Kidney capillary endothelial cell (primary cell): ENCODE measurements around the gene PTCH1.

ENCODE experiments used
- DNase-seq: peaks from one replicate; pipeline ENCODE4 v3.0.0-alpha.2; 2018; ENCODE audit warnings: low spot score

The PTCH1 gene

DNA sequence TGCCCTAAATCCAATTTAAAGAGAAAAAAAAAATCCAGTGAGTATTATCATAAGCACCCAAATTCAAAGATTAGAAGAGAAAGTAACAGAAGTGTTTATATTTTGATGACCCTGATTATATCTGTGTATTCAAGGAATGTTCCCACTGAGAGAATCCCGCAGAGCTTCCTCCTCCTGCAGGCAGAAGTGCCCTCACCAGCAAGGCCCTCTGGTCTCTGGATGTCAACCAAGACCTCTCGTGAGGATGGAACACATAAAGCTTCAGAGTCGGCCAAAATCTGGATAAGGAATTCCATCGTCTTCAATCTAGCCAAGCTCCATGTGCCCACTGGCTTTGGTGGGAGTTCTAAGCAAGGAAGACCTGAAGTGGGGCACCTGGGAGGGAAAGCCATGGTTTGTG is 18.1 kb downstream of the PTCH1 start:
- no peak for DNase-seq

DNA sequence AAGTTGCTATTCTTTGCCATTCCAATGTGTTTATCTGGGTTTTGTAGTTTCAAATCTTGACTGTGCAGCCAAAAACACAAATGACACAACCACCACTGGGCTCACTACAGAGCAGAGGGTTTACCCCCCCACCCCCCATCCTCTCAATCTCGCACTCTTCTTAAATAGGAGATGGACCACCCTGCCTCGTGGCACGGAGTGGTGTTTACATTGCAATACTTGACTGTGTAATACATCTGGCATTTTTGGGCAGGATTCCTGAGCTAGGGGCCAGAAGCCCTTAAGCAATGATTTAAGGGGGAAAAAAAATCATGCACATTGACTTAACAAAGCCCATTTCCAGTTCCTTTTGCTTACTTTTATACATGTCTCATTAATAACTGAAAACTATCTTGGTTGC is 19.0 kb downstream of the PTCH1 start:
- no peak for DNase-seq

DNA sequence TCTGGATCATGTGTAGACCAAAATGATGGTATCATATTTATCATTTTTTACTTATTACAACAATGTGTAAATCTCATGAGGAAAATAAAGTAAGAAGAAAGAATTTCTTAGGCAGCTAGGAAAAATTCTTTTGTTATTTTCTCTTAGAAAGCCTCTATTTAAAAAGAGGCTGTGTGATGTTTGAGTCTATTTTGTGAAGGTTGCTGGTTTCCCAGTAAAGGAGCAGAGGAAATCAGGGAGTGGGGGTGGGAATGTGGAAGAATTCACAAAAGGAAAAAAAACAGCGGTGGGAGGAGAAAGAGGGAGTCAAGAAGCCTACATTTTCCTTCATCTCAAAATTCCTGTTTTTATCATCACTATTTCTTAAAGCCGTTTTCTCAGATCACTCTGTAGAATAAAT is 20.1 kb downstream of the PTCH1 start:
- DNase-seq, result no peak

DNA sequence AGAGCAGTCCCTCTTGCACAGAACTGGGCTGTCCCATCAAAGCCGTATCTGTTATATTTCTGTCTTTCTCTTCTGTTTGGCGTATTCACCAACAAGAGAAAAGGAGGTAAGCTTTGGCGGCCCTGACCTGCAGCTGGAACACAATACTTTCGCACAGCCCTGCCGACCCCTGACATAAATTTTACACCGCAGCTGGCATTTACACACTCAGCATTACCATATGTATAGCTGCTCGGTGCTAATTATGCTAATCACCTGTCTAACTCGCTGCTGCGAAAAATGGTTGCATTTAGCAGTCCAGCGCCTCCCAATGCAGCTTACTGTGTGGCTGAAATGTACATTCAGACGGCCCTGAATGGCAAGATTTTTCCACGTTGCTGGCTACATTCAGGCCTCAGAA is 20.8 kb downstream of the PTCH1 start:
- DNase-seq, result no peak

DNA sequence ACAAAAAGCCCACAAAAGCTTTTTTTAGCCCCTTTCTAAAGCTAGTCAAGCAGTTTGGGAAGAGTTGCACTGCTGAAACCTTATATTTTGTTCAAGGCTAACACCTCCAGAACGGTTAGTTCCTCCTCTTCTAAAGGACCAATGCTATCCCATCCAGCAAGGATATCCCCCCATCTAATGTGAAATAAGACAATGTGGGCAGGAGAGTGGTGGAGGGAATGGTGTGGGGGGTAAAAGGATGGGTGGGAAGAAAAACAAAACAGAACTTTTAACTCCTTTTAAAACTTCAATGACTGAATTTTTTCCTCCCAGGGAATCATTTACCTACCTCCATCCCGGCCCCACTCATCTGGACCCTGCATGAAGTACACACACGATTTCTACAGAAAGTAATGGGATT is 21.2 kb downstream of the PTCH1 start:
- no peak for DNase-seq

DNA sequence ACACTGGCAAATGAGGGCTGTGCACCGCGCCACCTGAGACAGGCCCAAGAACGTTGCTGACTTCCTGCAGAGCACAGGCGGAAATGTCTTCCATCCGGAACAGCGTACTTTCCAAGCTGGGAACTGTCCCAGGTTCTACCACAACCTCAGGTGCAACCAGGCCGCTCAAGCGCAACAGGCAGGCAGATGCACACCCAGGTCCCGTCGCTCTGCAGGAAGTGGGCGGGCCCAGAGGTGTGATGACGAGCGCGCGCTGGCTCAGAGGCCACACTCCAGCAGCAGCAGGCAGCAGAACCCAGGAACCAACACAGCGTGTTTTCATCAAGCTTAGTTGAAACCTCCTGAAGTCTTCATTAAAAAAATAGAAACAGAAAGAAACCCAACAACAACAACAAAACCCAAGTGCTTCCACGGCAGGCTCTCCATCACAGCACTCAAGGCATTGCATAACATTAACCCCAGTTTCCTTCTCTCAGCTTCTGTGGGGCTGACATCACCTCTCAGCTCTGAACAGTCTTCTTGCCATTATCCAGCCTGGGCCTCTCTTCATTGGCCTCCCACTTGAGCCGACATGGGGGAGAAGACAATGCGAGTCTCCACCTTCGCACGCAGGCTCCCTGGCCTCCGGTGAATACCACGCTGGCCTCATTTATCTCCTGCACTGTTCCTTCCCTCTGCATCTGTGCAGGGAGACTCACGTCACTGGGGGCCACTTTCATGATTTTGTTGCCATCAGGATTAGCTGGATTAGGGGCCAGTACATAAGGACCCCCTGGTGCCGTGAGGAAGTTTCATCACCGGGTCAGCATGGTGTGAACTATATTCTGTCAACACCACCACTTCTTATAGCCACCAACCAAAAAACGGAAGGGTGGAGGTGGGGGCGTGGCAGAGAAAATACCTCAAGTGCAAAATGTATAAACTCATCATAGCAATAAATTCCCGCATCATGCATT is 22.1 kb downstream of the PTCH1 start:
- DNase-seq, result no peak

DNA sequence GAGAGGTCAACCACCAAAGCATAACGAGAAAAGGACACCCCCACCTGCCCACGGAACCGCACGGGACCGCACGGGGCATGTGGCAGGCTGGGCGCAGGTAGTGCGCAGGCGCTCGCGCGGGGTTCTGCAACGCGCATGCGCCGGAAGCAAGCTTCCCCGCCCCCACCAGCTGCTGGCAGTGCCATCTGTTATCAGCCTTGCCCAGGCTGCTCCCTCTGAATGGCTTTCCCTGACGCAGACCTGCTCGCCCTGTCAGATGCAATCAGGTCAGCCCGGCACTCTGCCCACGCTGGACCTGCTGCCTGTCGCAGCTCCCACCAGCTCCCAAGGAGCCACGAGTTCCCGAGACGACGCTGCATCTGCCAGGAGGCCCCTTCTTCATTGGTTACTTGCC is 22.8 kb downstream of the PTCH1 start:
- no peak for DNase-seq

DNA sequence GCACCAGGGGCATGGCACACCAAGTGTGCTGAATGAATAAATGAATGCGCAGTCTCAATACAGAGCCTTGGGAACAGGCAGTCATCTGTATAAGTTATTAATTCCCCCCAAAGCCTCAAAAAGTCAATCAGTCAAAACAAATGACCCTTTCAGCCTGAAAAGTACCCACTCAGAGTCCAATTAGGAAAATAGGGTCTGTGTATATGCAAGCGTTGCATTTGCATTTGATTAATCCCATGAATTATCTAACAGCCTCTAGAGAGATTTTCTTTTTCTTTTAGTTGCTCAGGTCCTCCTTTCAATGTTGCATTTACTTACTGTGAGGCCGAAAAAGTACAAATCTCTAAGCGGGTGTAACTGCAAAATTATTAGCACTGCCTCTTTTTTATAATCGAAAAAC is 23.4 kb downstream of the PTCH1 start:
- no peak for DNase-seq

DNA sequence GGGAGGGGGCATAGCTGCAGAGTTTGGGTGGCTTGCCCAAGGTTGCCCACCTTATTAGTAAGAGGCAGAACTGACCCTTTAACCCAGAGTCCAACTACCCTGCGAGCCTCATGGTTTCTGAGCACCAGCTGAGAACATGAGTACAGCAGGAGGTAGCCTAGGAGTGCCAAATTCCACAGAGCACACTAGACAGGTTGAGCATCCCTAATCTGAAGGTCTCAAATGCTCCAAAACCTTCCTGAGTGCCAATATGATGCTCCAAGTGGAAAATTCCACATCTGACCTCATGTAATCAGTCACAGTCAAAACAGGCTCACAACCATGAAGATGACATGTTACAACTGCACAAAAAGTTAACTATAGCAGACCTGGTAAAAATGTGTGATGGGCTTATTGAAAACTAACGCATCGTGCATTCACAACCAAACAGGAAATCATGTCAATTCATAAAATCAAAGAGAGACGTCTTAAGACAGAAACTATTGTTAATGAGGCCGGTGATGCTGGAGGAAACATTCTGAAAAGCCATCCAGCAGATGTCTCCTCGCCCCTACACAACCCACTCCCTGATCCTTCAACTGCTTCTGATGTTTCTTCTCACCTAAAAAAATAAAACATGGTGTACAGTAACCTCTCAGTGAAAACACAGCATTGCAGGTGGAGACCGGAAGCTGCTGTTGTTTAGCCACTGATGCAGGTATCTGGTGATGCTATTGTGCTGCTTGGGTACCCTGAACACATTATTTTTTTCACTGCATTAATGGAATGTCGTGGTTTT is 25.0 kb downstream of the PTCH1 start:
- DNase-seq, result no peak

DNA sequence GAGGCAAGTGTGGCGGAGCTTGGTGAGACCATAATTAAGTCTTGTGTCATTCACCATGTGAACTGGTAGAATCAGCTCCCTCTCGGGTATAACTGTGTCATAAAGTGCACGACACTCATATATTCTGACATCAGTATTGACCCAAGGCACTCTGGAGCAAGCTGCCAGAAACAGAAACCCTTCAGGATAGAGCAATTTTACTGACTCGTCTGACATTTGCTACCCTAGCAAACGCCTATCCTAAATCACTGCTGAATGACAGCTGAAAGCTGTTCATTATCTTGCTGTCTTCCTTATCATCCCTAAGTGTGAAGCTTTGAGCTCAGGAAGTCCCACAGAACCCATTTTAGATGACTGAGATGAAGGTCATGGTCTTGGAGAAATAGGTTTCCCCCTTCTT is 27.8 kb downstream of the PTCH1 start:
- DNase-seq, result no peak

DNA sequence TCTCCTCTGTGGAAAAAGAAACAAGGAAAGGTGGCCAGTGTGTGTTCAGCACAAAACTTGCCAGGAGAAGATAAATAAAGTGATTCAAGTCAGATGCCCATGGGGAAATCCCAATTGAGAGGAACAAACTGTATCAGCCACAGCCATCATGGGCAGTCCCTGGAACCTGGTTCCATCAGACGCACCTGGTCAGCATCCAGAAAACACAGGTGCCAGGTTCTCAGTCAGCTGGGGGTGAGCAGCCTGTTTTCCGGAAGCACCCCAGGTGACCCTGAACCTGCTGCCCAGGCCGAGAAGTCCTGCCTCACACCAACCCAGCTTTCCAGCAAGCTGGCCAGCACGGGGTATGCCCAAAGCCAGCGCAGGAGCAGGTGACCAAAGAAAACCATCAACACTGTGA is 30.5 kb downstream of the PTCH1 start:
- no peak for DNase-seq

DNA sequence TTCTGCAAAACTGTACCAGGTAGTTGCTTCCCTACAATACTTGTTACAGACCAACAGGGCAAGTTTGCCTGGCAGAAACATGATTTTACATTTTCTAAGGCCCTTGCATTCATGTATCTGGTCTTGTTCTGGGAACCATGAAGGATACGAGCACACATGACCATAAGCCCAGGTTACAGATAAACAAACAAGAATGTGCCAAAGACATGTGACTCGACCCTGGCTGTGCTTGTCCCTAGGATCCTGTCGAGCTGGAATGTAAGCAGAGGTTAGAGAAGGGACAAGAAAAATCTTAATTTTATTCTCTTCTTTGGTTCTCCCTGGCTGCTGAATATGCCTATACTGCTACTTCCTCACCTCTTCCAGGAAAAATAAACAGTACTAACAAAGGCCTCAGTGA is 32.5 kb downstream of the PTCH1 start:
- no peak for DNase-seq

DNA sequence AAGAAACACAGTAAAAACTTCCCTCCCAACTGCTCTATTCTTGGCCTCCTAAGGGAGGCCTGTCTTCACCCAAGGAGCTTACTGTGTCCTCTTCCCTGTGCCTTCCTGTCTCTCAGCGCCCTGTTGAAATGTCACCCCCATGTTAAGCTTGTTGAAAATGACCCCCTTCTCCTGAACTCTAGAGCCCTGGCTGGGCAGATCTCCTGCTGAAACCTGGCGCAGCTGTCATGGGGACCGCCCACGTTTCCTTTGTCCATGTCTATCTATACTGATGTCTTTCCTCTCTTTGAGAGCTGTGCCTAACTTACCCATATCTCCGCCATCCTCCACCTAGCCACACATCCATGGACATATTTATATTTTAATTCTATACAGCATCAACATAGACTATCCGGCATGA is 33.3 kb downstream of the PTCH1 start:
- DNase-seq, result no peak

DNA sequence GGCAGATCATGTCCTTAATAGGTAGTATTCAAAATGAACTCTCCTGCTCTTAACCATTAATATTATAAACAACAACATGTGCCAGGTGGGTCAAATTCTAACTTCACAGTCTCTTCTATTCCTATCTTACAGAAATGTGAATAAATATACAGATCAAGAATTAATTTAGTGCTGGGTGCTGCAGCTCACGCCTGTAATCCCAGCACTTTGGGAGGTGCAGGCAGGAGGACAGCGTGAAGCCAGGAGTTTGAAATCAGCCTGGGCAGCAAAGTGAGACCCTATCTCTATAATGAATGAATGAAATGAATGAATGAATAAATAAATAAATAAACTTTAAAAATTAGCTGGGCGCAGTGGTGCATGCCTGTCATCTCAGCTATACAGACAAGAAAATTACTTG is 34.1 kb downstream of the PTCH1 start:
- no peak for DNase-seq

DNA sequence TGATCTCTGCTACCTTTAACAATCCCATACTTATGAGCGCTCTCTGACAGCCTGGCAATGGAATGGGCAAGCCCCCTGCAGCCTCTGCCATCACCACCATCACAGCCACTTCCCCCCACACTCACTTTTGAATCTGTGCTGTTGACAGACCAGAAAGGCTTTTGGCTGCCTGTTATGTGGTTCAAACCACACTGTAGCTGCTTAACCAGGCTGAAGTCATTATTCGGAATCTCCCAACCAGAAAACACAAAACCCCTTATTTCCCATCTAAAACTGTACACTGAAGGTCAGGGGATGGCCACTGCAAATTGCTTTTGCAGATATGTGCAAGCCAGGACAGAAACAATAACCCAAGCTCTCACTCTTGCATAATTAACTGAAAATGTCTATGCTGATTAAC is 35.8 kb downstream of the PTCH1 start:
- DNase-seq, result no peak

DNA sequence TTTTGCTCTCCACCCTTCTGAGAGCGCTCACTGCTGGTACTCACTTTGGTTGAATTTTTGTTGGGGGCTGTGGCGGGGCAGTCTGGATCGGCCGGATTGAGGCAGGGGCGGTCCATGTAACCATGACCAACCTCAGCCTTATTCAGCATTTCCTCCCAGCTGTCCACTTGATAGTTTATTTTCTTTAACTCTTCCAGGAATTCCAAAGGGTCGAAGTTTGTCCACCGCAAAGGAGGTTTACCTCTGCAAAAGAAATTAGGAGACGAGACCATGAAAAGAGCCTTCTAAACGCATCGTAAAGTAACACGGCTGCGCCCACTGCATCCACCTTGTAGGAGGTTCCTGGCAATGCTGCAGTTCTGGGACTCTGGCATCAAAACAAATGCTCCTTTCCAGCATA is 36.4 kb downstream of the PTCH1 start:
- DNase-seq, result no peak

DNA sequence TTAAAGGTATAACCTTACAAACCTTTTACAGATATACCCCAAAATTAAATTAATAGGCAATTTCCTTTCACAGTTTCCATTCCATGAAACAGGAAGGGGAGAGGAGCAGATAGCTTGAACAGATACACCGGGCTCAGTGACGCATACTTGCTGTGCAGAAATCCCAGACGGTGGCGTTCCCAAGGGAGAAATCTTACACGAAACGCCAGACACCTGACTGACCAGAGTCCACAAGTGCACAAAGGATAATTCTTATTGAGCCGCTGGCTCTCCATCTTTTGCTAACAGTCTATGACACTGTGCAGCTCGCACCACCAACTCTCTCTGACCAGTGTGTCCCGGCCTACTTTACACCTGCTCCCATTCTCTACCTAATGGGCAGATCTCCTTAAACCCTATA is 37.4 kb downstream of the PTCH1 start:
- no peak for DNase-seq

DNA sequence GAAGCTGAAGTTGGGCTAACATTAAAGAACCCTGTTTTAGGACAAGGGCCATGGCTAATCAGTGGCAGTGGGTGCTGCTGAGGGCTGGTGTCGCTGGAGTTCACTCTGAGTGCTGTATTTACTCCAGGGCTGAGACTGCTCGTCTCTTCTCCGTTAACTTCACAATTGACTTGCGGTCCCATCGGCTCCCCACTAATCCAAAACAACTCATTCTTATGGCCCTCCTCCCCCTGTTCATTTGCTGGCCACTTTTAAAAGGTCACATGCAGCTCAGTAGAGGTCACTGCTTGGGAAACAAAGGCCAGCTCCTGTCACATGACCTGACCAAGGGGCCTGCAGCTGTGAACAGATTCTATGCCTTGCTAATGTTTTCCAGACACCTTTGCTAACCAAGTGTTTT is 38.4 kb downstream of the PTCH1 start:
- no peak for DNase-seq

DNA sequence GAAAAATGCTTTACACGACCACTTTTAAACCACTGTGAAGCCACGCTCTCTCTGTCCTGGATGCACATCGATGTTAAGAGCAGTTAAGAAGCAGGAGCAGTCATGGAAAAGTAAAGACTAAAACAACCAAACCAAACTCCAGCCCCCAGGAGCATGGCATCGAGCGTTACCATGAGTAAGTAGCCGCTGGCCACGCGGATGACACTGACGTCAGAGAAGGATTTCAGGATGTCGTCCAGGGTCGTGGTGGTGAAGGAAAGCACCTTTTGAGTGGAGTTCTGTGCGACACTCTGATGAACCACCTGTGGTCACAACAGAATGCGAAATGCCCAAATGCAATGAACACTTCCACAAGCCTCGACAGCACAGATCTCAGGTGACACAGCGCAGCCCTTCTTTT is 38.9 kb downstream of the PTCH1 start:
- DNase-seq, result no peak

DNA sequence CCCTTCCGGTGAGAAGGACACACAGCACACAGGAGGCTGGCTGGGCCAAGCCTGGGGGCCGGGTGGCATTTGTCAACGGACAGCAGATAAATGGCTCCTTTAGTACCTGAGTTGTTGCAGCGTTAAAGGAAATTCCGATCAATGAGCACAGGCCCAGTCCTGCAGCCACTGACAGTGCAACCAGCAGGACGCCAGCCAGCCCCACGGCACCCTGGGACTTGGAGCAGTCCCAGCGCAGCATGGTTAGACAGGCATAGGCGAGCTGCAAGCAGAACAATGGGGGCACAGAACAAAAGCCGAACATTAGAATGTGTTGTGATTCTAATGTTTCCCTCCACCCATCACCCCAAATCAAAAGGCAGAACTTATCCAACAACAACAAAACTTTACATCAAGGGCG is 39.3 kb downstream of the PTCH1 start:
- DNase-seq, result no peak

DNA sequence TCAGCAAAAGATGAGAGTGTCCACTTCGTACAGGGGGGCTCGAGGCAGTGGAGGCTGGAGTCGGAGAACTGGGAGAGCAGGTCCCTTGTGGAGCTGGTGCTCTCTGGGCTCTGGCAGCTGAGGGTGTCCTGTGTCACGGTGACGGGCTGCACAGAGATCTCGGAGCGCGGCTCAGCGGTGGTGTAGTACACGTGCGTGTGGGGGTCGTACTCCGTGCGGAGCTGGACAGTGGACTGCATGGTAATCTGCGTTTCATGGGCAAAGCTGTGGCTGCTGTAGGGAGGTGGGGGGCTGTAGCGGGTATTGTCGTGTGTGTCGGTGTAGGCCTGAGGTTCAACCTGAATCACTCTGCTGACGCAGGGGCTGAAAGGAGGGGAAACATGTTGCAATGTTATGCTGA is 48.0 kb downstream of the PTCH1 start:
- no peak for DNase-seq

DNA sequence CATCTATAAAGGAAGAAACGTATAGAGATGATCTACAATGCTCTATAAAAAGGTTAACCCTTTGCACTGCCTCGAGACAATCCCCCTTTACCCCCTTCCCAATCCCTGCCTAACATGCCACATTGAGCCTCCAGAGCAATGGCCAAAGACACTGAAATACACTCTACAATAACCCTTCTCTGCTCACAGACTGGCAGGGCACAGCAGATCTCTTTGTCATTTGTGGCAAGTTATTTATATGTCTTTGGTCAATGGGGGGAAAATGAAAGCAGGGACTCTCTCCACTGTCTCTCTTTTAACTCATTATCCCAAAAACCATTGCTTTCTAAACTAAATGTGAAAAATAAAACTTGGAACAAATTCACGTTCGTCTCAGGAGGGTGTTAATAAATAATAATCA is 51.7 kb downstream of the PTCH1 start:
- DNase-seq, result no peak
